ENCODE results near the gene ATP1A3.

DNA sequence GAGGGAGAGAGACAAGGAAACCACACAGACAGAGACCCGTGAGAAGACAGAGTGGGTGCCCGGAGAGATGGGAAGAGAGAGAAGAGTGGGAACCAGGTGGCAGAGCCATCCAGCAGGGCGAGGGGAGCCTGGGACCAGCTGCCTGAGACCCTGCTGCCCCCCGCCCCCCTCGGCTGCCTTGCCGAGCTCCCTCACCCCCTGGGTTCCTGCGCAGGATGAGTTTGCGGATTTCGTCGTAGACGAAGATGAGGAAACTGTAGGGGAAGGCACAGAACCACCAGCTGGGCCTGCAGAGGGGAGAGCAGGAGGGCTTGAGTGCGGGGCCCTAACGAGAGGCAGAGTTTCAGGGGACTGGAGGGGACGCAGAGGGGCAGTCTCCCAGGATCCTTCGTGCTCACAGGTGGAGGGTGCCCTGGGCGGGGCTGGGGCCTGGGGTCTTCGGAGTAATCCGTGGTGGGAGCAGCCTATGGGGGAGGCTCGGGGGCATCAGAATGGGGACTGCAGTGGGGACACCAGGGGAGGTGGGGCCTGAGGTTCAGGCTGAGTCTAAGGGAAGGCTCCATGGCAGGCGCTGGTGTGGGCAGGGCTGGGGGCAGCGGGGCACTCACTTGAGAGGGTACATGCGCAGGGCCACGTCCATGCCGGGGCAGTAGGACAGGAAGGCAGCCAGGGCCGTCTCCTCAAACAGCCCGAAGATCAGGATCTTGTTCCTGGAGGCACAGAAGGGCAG, 26.8 kb downstream of the ATP1A3 start:
- TF ChIP-seq JUND (IDR thresholded peaks at IDR 0.05): no peak
- TF ChIP-seq, protein P1, sequence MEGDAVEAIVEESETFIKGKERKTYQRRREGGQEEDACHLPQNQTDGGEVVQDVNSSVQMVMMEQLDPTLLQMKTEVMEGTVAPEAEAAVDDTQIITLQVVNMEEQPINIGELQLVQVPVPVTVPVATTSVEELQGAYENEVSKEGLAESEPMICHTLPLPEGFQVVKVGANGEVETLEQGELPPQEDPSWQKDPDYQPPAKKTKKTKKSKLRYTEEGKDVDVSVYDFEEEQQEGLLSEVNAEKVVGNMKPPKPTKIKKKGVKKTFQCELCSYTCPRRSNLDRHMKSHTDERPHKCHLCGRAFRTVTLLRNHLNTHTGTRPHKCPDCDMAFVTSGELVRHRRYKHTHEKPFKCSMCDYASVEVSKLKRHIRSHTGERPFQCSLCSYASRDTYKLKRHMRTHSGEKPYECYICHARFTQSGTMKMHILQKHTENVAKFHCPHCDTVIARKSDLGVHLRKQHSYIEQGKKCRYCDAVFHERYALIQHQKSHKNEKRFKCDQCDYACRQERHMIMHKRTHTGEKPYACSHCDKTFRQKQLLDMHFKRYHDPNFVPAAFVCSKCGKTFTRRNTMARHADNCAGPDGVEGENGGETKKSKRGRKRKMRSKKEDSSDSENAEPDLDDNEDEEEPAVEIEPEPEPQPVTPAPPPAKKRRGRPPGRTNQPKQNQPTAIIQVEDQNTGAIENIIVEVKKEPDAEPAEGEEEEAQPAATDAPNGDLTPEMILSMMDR (IDR thresholded peaks at IDR 0.05): no peak
- TF ChIP-seq POLR2AphosphoS5 (IDR thresholded peaks at IDR 0.05; ENCODE audit: low read depth, low read length): no peak
- TF ChIP-seq, protein P2, sequence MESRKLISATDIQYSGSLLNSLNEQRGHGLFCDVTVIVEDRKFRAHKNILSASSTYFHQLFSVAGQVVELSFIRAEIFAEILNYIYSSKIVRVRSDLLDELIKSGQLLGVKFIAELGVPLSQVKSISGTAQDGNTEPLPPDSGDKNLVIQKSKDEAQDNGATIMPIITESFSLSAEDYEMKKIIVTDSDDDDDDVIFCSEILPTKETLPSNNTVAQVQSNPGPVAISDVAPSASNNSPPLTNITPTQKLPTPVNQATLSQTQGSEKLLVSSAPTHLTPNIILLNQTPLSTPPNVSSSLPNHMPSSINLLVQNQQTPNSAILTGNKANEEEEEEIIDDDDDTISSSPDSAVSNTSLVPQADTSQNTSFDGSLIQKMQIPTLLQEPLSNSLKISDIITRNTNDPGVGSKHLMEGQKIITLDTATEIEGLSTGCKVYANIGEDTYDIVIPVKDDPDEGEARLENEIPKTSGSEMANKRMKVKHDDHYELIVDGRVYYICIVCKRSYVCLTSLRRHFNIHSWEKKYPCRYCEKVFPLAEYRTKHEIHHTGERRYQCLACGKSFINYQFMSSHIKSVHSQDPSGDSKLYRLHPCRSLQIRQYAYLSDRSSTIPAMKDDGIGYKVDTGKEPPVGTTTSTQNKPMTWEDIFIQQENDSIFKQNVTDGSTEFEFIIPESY (IDR thresholded peaks at IDR 0.05; ENCODE audit: borderline replicate concordance, low read depth): no peak
- no peak for TF ChIP-seq FOXJ3 (CRISPR knock-in tag; IDR thresholded peaks at IDR 0.05)

Measured in SK-N-SH (cell line).